GM12878 (cell line): ENCODE results near the gene TNFAIP8L1. TPM values are rescaled to one million over a fixed set of nuclear protein-coding genes. Genes with fewer than 3 reads are reported as not detected.

ENCODE experiments used
- ATAC-seq: fragments of 200-7000 bp; cut with Tn5 transposase; 3 replicates; pipeline ENCODE4 v1.9.1; 2020; ENCODE audit warnings: mild to moderate bottlenecking, moderate library complexity
- BruUV-seq: library from RNA; stranded (reverse); fragments of 400-500 nt; replicated peaks from 2 replicates; lab custom pipeline; 2021; lab: Mats Ljungman, UMichigan
- CTCF ChIA-PET: fragments of 300-600 bp; sonication (Branson Sonifier 250); formaldehyde crosslinking; extraction: SDS; loops from one replicate; lab custom pipeline; 2021; ENCODE audit warnings: inconsistent platforms; lab: Yijun Ruan, JAX
- POLR2A ChIA-PET: fragments of 350-600 bp; formaldehyde crosslinking; extraction: SDS; loops from one replicate; lab custom pipeline; 2021; ENCODE audit warnings: inconsistent platforms; lab: Charles Lee
- RAD21 ChIA-PET: fragments of 300-600 bp; sonication (Branson Sonifier 250); formaldehyde crosslinking; loops from one replicate; lab custom pipeline; 2023; ENCODE audit warnings: antibody characterized with exemption; ENCODE audit not compliant: unreplicated experiment; lab: Charles Lee
- SMC1A ChIA-PET: fragments of 300-600 bp; sonication (Branson Sonifier 250); formaldehyde crosslinking; loops from one replicate; lab custom pipeline; 2023; ENCODE audit not compliant: unreplicated experiment, uncharacterized antibody; lab: Charles Lee
- DNase-seq: peaks from one replicate; pipeline ENCODE4 v3.0.0-alpha.2; 2011; ENCODE audit warnings: low read depth, low spot score
- FAIRE-seq: peaks from 3 replicates; lab custom pipeline; 2011; peaks lifted over from hg19 to GRCh38; lab: Jason Lieb, UNC
- H2AFZ ChIP-seq: 2 replicates; pipeline ENCODE4 v1.6.0; 2011; ENCODE audit warnings: low read depth, low read length, control low read depth; ENCODE audit not compliant: control insufficient read depth
- H3K27ac ChIP-seq: 2 replicates; pipeline ENCODE4 v1.5.1; 2011; ENCODE audit warnings: control low read depth; ENCODE audit not compliant: control insufficient read depth, insufficient read depth
- H3K27me3 ChIP-seq, 2 experiments: replicated peaks in 1 of 2; 2 replicates each; pipeline versions ENCODE4 v1.6.0 to v1.6.1; 2011; ENCODE audit warnings: low read length in 1 of 2; ENCODE audit not compliant: control insufficient read depth in 2 of 2, insufficient read depth in 2 of 2
- H3K36me3 ChIP-seq, 2 experiments: 2 replicates each; pipeline ENCODE4 v1.5.1; 2011; ENCODE audit warnings: low read length in 1 of 2; ENCODE audit not compliant: control insufficient read depth in 2 of 2, insufficient read depth in 2 of 2
- H3K4me1 ChIP-seq: 2 replicates; pipeline ENCODE4 v1.6.1; 2011; ENCODE audit warnings: mild to moderate bottlenecking, low read length, moderate library complexity, mixed read lengths; ENCODE audit not compliant: control insufficient read depth, insufficient read depth
- H3K4me2 ChIP-seq: 2 replicates; pipeline ENCODE4 v1.6.0; 2011; ENCODE audit warnings: control low read depth; ENCODE audit not compliant: control insufficient read depth, insufficient read depth
- H3K4me3 ChIP-seq: fragments of 200-600 bp; sonication (generic); 2 replicates; pipeline ENCODE4 v1.5.1; 2016
- H3K79me2 ChIP-seq: 2 replicates; pipeline ENCODE4 v1.6.0; 2011; ENCODE audit warnings: low read length; ENCODE audit not compliant: control insufficient read depth, insufficient read depth
- H3K9ac ChIP-seq: 2 replicates; pipeline ENCODE4 v1.8.0; 2011; ENCODE audit warnings: low read length, control low read depth, mixed read lengths; ENCODE audit not compliant: control insufficient read depth, insufficient read depth
- H3K9me3 ChIP-seq: replicated peaks from 3 replicates; pipeline ENCODE4 v1.5.1; 2011; ENCODE audit warnings: mild to moderate bottlenecking, low read length; ENCODE audit not compliant: control insufficient read depth, insufficient read depth
- H4K20me1 ChIP-seq: 2 replicates; pipeline ENCODE4 v1.6.0; 2011; ENCODE audit not compliant: control insufficient read depth, insufficient read depth
- CHD2 ChIP-seq: IDR thresholded peaks from 2 replicates; pipeline ENCODE4 v1.6.1; 2011; ENCODE audit warnings: low read depth, low read length, improper control_type of control experiment, borderline replicate concordance
- CREM ChIP-seq: IDR thresholded peaks from 2 replicates; pipeline ENCODE4 v1.6.1; 2014; ENCODE audit warnings: antibody characterized with exemption, low read depth
- JUND ChIP-seq: IDR thresholded peaks from 2 replicates; pipeline ENCODE4 v1.6.1; 2012; ENCODE audit warnings: low read depth, mild to moderate bottlenecking, low read length, improper control_type of control experiment, moderate library complexity
- RAD21 ChIP-seq: IDR thresholded peaks from 2 replicates; pipeline ENCODE4 v1.6.1; 2011; ENCODE audit warnings: mild to moderate bottlenecking, low read depth, low read length, moderate library complexity; ENCODE audit not compliant: insufficient read depth
- SIX5 ChIP-seq: IDR thresholded peaks from 2 replicates; pipeline ENCODE4 v1.6.1; 2011; ENCODE audit warnings: mild to moderate bottlenecking, low read depth, low read length, moderate library complexity; ENCODE audit not compliant: severe bottlenecking
- SUPT20H ChIP-seq: IDR thresholded peaks from 2 replicates; pipeline ENCODE4 v1.6.1; 2011; ENCODE audit warnings: low read depth, mild to moderate bottlenecking, low read length, moderate library complexity, borderline replicate concordance; ENCODE audit not compliant: control insufficient read depth
- WRNIP1 ChIP-seq: IDR thresholded peaks from 2 replicates; pipeline ENCODE4 v1.6.1; 2011; ENCODE audit warnings: low read depth, low read length, improper control_type of control experiment, borderline replicate concordance
- WGBS: methylation state at CpG from one replicate; pipeline ENCODE4 v1.1.6; 2016; ENCODE audit warnings: low lambda C conversion rate; ENCODE audit not compliant: insufficient replicate concordance, insufficient coverage; ENCODE audit errors: missing lambda C conversion rate; 5-methylcytosine and 5-hydroxymethylcytosine counted together
- in situ Hi-C: fragments of 300-500 bp; cut with MboI; formaldehyde crosslinking; loops from 9 replicates; pipeline ENCODE4 v1.14.3; 2018; ENCODE audit warnings: mixed read lengths
- intact Hi-C: fragments of 100-400 bp; cut with micrococcal nuclease; formaldehyde crosslinking; loops from one replicate; pipeline ENCODE4 v1.14.2; 2022; ENCODE audit not compliant: unreplicated experiment
- polyA plus RNA-seq, 11 experiments: library from polyadenylated mRNA; depleted of rRNA in 4 of 11; unstranded in 6 of 11; stranded (reverse) in 5 of 11; fragments of >200 nt; fragmentation: Nextera tagmentation in 4 of 11; fragmentation: Illumina TruSeq in 1 of 11; extraction: Ambion mirVana in 4 of 11; extraction: Trizol in 1 of 11; gene quantifications; 1 replicate in 1 of 11; 2 replicates in 10 of 11; pipeline versions ENCODE4 v1.2.1 to v1.2.3, GENCODE V29; 2011 to 2016; ENCODE audit warnings: inconsistent platforms in 2 of 11, missing spikeins in 2 of 11, low read depth in 1 of 11
- total RNA-seq, 4 experiments: library from RNA; depleted of rRNA in 3 of 4; stranded (reverse); fragments of >200 nt in 3 of 4; fragmentation: Illumina TruSeq in 1 of 4; extraction: Trizol in 1 of 4; gene quantifications; 2 replicates each; pipeline versions ENCODE4 v1.2.1 to v1.2.3, GENCODE V29; 2013 to 2021

Gene TNFAIP8L1
- total and polyA plus RNA-seq, 10 of the 15 experiments (the other 5 are each of a cell fraction or from before 2014, with no cell fraction given), result 0.93 to 12.7 (median 8.6) TPM

DNA sequence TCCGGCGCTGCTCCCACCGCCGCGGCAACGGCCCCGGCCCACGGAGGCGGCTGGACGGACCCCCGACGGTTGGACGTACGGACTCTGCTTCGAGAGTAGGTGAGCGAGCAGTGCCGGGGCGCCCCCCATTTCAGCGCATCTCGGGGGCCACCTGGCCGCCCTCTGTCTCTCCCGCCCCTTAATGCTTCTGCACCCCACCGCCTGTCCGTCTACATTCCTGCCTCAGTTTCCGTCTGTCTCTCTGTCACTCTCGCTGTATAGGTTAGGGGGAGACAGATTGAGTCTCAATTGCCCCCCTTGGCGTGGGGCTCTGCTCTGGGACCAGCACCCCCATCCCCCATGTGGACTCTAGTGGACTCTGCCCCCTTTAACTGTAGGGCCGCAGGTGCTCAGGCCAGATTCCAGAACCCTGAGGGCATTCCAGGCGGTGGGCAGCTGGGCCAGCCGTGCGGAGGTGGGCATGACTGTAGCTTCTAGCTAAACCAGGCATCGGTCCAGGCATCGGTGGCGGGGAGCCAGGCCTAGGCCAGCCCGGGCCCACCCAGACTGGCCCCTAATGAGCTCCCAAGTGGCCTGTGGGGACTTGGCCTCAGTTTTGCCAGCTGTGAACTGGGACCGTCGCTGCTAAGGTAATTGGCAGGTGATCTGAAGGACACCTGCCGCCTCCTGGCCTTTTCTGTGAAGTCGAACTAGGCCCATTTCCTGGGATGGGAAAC is 373 bp downstream of the TNFAIP8L1 start (continued):
- TF ChIP-seq WRNIP1, result no peak
- no peak for TF ChIP-seq CREM

DNA sequence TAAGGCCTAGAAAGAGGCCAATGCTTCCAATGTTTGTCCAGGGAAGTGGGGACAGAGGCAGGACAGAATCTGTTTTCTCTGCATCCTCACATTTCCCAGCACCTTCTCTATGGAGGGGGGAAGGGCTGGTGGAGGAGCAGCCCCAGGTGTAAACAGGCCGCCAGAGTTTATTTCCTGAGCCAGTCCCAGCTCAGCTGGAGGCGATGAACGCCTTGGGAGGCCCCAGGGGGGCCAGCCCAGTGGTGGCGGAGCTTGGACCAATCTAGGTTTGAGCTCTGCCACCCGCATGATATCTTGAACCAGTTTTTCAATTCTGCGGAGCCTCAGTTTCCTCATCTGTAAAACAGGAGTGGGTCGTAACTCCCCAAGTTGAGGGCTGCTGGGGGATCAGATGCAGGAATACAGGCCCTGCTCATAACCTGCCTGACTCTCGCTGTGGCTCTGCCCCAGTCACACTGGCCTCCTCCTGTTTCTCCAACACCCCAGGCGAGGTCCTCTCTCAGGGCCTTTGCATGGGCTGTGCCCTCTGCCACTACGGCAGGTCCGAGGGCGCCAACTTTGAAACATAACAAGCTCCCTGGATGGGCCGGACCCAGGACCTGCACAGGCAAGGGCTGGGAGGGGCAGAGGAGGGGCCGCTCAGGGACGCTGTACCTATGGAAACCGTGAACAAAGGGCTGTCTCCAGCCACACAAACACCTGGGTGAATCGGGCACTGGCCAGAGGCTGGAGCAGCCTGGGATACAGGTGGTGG is 1.1 kb downstream of the TNFAIP8L1 start:
- CTCF ChIA-PET, result interaction anchor here (1.6 kb wide), 1 partner anchor 64 kb away, joined by 4 read pairs; no protein-coding TSS in a partner anchor
- Histone ChIP-seq H3K4me2 (peak overlapping the region; percentile 65), H2AFZ (peak overlapping the region; percentile 81), H3K4me3 (peak overlapping the region; percentile 99), H3K9me3 (no peaks in the 10 kb centered on the region), H3K4me1 (peaks cover 14% of the 10 kb centered on the region), H3K9ac (peak overlapping the region; percentile 74), H3K27ac (peak overlapping the region; percentile 75), H3K79me2 (peaks cover 19% of the 10 kb centered on the region), H4K20me1 (no peaks in the 10 kb centered on the region), H3K27me3 (no peaks in the 10 kb centered on the region), H3K36me3 (no peaks in the 10 kb centered on the region)
- FAIRE-seq (no peak), ATAC-seq (no peak), DNase-seq (no peak)
- 62% methylated on average over 17 of the region's 17 CpGs for WGBS
- BruUV-seq, result no TSS peak
- intact Hi-C loops (no loop called here), in situ Hi-C loops (no loop called here)
- POLR2A ChIA-PET, result interaction anchor here (0.5 to 1.0 kb wide), 2 partner anchors 29 to 112 kb away, joined by 3 read pairs; partner anchors contain the start of gene MYDGF
- SMC1A ChIA-PET, result interaction anchor here (0.7 to 2.0 kb wide), 2 partner anchors 10 to 84 kb away, joined by 3 to 5 read pairs; no protein-coding TSS in a partner anchor
- RAD21 ChIA-PET, result interaction anchor here (0.5 kb wide), 1 partner anchor 59 kb away, joined by 4 read pairs; no protein-coding TSS in a partner anchor
- TF ChIP-seq JUND (no peak), RAD21 (no peak), SIX5 (no peak), CHD2 (0 out of 2 replicates have a peak, but pooled peaks have one; percentile 8), SUPT20H (no peak)
